ENCODE data around the gene CDKAL1.

CDKAL1 gene

GRCh38 chr6:21071780-21072468 is 537.7 kb downstream of the CDKAL1 start:
- no peak overlapping the region for H3K9ac ChIP-seq (ENCODE audit: low read depth, low read length)
- H3K27me3 ChIP-seq (ENCODE audit: control insufficient read depth, insufficient read depth, low read length): no peaks in the 10 kb centered on the region
- no peak overlapping the region for H3K27ac ChIP-seq (ENCODE audit: low read depth, low read length)
- H3K9me3 ChIP-seq (ENCODE audit: control insufficient read depth, insufficient read depth, low read length): peaks cover 3% of the 10 kb centered on the region; the same call in 1 of the 2 replicates
- H3K36me3 ChIP-seq (ENCODE audit: control insufficient read depth, insufficient read depth, low read length): no peaks in the 10 kb centered on the region
- no peaks in the 10 kb centered on the region for H3K4me1 ChIP-seq (ENCODE audit: control insufficient read depth, insufficient read depth, low read length)
- H3K4me3 ChIP-seq (ENCODE audit: low read depth, low read length): no peak overlapping the region

DNA sequence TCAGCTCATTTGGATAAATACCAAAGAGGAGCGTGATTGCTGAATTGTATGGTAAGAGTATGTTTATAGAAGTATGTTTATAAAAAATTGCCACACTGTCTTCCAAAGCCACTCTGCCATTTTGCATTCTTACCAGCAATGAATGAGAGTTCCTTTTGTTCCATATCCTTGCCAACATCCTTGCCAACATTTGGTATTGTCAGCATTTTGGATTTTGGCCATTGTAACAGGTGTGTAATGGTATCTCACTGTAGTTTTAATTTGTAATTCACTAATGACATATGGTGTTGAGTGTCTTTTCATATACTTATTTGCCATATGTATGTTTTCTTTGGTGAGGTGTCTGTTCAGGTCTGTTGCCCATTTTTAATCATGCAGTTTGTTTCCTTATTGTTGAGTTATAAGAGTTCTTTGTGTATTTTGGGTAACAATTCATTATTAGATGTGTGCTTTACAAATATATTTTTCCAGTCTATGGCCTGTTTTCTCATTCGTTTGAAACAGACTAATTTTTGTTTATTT is 539.1 kb downstream of the CDKAL1 start:
- H3K9me3 ChIP-seq (ENCODE audit: control insufficient read depth, insufficient read depth, low read length): peaks cover 3% of the 10 kb centered on the region; the same call in 1 of the 2 replicates
- no peak overlapping the region for H3K27ac ChIP-seq (ENCODE audit: low read depth, low read length)
- no peaks in the 10 kb centered on the region for H3K27me3 ChIP-seq (ENCODE audit: control insufficient read depth, insufficient read depth, low read length)
- no peak overlapping the region for H3K4me3 ChIP-seq (ENCODE audit: low read depth, low read length)
- peaks cover 3% of the 10 kb centered on the region for H3K4me1 ChIP-seq (ENCODE audit: control insufficient read depth, insufficient read depth, low read length)
- H3K9ac ChIP-seq (ENCODE audit: low read depth, low read length): no peak overlapping the region
- no peaks in the 10 kb centered on the region for H3K36me3 ChIP-seq (ENCODE audit: control insufficient read depth, insufficient read depth, low read length)

GRCh38 chr6:21074484-21074883 is 540.2 kb downstream of the CDKAL1 start:
- no peak overlapping the region for H3K27ac ChIP-seq (ENCODE audit: low read depth, low read length)
- no peaks in the 10 kb centered on the region for H3K36me3 ChIP-seq (ENCODE audit: control insufficient read depth, insufficient read depth, low read length)

DNA sequence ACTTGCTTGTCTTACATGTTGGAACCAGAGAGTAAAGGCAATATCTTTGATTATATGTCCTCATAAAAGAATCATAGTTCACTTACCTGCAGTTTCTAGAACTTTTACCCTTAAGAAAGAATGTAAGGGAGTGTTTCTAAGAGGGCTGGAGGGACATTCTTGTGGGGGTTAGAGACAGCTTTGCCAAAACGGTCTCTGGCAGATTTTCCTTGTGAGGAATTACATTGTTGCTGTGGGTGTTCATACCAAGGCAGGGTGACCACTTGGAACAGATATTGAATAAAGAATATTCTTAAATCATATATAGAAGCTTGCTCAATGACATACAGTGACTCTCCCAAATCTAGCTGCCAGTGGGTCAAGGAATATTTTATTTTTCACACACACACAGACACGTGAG is 541.7 kb downstream of the CDKAL1 start:
- peaks cover 8% of the 10 kb centered on the region for H3K4me1 ChIP-seq (ENCODE audit: control insufficient read depth, insufficient read depth, low read length)
- H3K27me3 ChIP-seq (ENCODE audit: control insufficient read depth, insufficient read depth, low read length): no peaks in the 10 kb centered on the region
- no peak overlapping the region for H3K4me3 ChIP-seq (ENCODE audit: low read depth, low read length)
- H3K9me3 ChIP-seq (ENCODE audit: control insufficient read depth, insufficient read depth, low read length): peaks cover 3% of the 10 kb centered on the region; the same call in 1 of the 2 replicates
- H3K27ac ChIP-seq (ENCODE audit: low read depth, low read length): no peak overlapping the region
- H3K36me3 ChIP-seq (ENCODE audit: control insufficient read depth, insufficient read depth, low read length): no peaks in the 10 kb centered on the region
- H3K9ac ChIP-seq (ENCODE audit: low read depth, low read length): no peak overlapping the region

More at GRCh38 chr6:21074484-21074883, 540.2 kb downstream of the CDKAL1 start:
- Histone ChIP-seq H3K9ac (ENCODE audit: low read depth, low read length) (no peak overlapping the region), H3K4me3 (ENCODE audit: low read depth, low read length) (no peak overlapping the region), H3K4me1 (ENCODE audit: control insufficient read depth, insufficient read depth, low read length) (peaks cover 8% of the 10 kb centered on the region), H3K27me3 (ENCODE audit: control insufficient read depth, insufficient read depth, low read length) (no peaks in the 10 kb centered on the region), H3K9me3 (ENCODE audit: control insufficient read depth, insufficient read depth, low read length) (peaks cover 3% of the 10 kb centered on the region; the same call in 1 of the 2 replicates)

GRCh38 chr6:21078497-21078896 is 544.2 kb downstream of the CDKAL1 start:
- H3K9ac ChIP-seq (ENCODE audit: low read depth, low read length): no peak overlapping the region

DNA sequence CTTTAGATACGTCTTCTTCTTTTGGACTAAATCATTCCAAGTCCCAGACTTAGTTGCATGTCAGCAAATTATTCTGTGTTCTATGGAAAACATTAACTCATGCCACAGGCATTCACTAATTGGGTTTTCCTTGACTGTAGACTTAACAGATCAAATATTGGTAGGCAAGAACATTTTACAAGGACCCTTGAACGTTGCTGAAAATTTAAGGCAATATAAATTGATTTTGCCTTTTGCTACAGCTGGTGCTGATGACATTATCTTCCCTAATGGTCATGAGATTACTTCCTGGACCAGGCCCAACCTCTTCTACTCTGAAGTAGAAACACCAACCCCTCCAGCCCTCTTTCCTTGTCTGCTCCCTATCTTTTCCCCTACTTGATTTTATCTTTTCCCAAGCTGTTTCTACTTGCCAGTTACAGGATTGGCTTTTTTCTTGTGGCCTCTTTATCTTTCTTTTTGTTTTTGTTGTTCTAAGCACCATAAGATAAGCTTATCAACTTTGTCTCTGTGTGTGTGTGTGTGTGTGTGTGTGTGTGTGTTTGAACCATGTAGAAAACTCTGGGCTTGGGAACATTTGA is 545.3 kb downstream of the CDKAL1 start:
- Histone ChIP-seq H3K9ac (ENCODE audit: low read depth, low read length) (no peak overlapping the region), H3K9me3 (ENCODE audit: control insufficient read depth, insufficient read depth, low read length) (no peaks in the 10 kb centered on the region), H3K36me3 (ENCODE audit: control insufficient read depth, insufficient read depth, low read length) (no peaks in the 10 kb centered on the region), H3K4me3 (ENCODE audit: low read depth, low read length) (no peak overlapping the region), H3K4me1 (ENCODE audit: control insufficient read depth, insufficient read depth, low read length) (peaks cover 8% of the 10 kb centered on the region), H3K27me3 (ENCODE audit: control insufficient read depth, insufficient read depth, low read length) (no peaks in the 10 kb centered on the region), H3K27ac (ENCODE audit: low read depth, low read length) (peak overlapping the region; percentile 14)

More at GRCh38 chr6:21078497-21078896, 544.2 kb downstream of the CDKAL1 start:
- H3K9me3 ChIP-seq (ENCODE audit: control insufficient read depth, insufficient read depth, low read length): peaks cover 3% of the 10 kb centered on the region; the same call in 1 of the 2 replicates
- no peak overlapping the region for H3K4me3 ChIP-seq (ENCODE audit: low read depth, low read length)
- H3K27me3 ChIP-seq (ENCODE audit: control insufficient read depth, insufficient read depth, low read length): no peaks in the 10 kb centered on the region
- peaks cover 8% of the 10 kb centered on the region for H3K4me1 ChIP-seq (ENCODE audit: control insufficient read depth, insufficient read depth, low read length)
- no peaks in the 10 kb centered on the region for H3K36me3 ChIP-seq (ENCODE audit: control insufficient read depth, insufficient read depth, low read length)
- H3K27ac ChIP-seq (ENCODE audit: low read depth, low read length): no peak overlapping the region

GRCh38 chr6:21080221-21080620 is 546.0 kb downstream of the CDKAL1 start:
- Histone ChIP-seq H3K9ac (ENCODE audit: low read depth, low read length) (no peak overlapping the region), H3K9me3 (ENCODE audit: control insufficient read depth, insufficient read depth, low read length) (no peaks in the 10 kb centered on the region), H3K36me3 (ENCODE audit: control insufficient read depth, insufficient read depth, low read length) (no peaks in the 10 kb centered on the region), H3K27me3 (ENCODE audit: control insufficient read depth, insufficient read depth, low read length) (no peaks in the 10 kb centered on the region), H3K4me3 (ENCODE audit: low read depth, low read length) (no peak overlapping the region), H3K4me1 (ENCODE audit: control insufficient read depth, insufficient read depth, low read length) (peaks cover 8% of the 10 kb centered on the region), H3K27ac (ENCODE audit: low read depth, low read length) (no peak overlapping the region)

- Histone ChIP-seq H3K27me3 (ENCODE audit: control insufficient read depth, insufficient read depth, low read length) (no peaks in the 10 kb centered on the region), H3K9ac (ENCODE audit: low read depth, low read length) (no peak overlapping the region), H3K36me3 (ENCODE audit: control insufficient read depth, insufficient read depth, low read length) (no peaks in the 10 kb centered on the region), H3K4me3 (ENCODE audit: low read depth, low read length) (no peak overlapping the region), H3K27ac (ENCODE audit: low read depth, low read length) (no peak overlapping the region), H3K9me3 (ENCODE audit: control insufficient read depth, insufficient read depth, low read length) (no peaks in the 10 kb centered on the region), H3K4me1 (ENCODE audit: control insufficient read depth, insufficient read depth, low read length) (peaks cover 8% of the 10 kb centered on the region)
Observed at GRCh38 chr6:21082091-21082490, 547.8 kb downstream of the CDKAL1 start.

GRCh38 chr6:21083708-21084107 is 549.5 kb downstream of the CDKAL1 start:
- Histone ChIP-seq H3K27me3 (ENCODE audit: control insufficient read depth, insufficient read depth, low read length) (no peaks in the 10 kb centered on the region), H3K4me1 (ENCODE audit: control insufficient read depth, insufficient read depth, low read length) (peaks cover 2% of the 10 kb centered on the region; the same call in 1 of the 2 replicates), H3K4me3 (ENCODE audit: low read depth, low read length) (no peak overlapping the region), H3K9ac (ENCODE audit: low read depth, low read length) (no peak overlapping the region), H3K9me3 (ENCODE audit: control insufficient read depth, insufficient read depth, low read length) (no peaks in the 10 kb centered on the region), H3K36me3 (ENCODE audit: control insufficient read depth, insufficient read depth, low read length) (no peaks in the 10 kb centered on the region), H3K27ac (ENCODE audit: low read depth, low read length) (no peak overlapping the region)

DNA sequence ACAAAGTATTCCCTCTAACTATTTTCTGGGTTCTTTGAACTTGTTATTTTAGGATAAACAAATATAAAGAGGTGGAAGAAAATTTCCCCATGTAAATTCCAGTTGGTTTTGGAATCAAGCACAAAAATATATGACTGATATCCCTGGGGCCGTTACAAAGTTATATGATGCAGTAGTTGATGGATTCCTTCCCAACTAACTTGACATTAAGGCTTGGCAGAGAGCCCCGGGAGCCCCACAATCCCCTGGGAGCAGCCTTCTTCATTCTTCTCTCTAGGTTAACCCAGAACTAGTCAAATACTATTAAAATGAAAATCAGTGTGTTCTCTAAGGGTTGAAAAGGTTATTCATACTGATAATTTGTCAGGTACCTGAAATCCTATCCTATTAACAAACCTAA is 550.4 kb downstream of the CDKAL1 start:
- no peak overlapping the region for H3K27ac ChIP-seq (ENCODE audit: low read depth, low read length)
- no peaks in the 10 kb centered on the region for H3K36me3 ChIP-seq (ENCODE audit: control insufficient read depth, insufficient read depth, low read length)
- H3K4me1 ChIP-seq (ENCODE audit: control insufficient read depth, insufficient read depth, low read length): no peaks in the 10 kb centered on the region
- H3K4me3 ChIP-seq (ENCODE audit: low read depth, low read length): no peak overlapping the region
- no peak overlapping the region for H3K9ac ChIP-seq (ENCODE audit: low read depth, low read length)
- H3K27me3 ChIP-seq (ENCODE audit: control insufficient read depth, insufficient read depth, low read length): no peaks in the 10 kb centered on the region
- H3K9me3 ChIP-seq (ENCODE audit: control insufficient read depth, insufficient read depth, low read length): no peaks in the 10 kb centered on the region

DNA sequence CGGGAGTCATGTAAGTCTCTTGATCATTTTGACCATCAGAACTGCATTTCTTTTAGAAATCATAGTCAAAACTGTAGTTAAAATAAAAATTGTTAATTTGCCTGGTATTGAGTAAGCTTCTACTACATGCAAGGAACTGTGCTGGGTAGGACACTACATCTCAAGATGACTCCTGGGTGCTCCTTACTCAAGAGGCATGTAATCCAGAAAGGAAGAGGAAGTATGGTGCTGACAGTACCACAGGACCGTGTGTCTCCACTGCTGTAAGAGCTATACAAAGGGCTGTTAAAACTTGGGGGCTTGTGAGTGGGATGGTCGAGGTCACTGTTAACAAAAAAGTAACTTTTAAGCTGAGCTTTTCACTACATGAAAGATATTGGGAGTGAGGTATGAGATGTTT is 551.0 kb downstream of the CDKAL1 start:
- Histone ChIP-seq H3K4me1 (ENCODE audit: control insufficient read depth, insufficient read depth, low read length) (no peaks in the 10 kb centered on the region), H3K9ac (ENCODE audit: low read depth, low read length) (no peak overlapping the region), H3K9me3 (ENCODE audit: control insufficient read depth, insufficient read depth, low read length) (no peaks in the 10 kb centered on the region), H3K36me3 (ENCODE audit: control insufficient read depth, insufficient read depth, low read length) (no peaks in the 10 kb centered on the region), H3K27me3 (ENCODE audit: control insufficient read depth, insufficient read depth, low read length) (no peaks in the 10 kb centered on the region), H3K4me3 (ENCODE audit: low read depth, low read length) (no peak overlapping the region), H3K27ac (ENCODE audit: low read depth, low read length) (no peak overlapping the region)

Data from HUES48 (cell line).